BE2C (cell line): ENCODE data around the gene ATP13A1.
A peak's percentile ranks its signal among the peaks of the same experiment; 100 is the strongest.

Experiments
- DNase-seq: peaks from one replicate; pipeline ENCODE4 v3.0.0-alpha.2; 2020
- H3K27me3 ChIP-seq: fragments of 250-450 bp; sonication (Bioruptor Pico); 2 replicates; pipeline ENCODE4 v1.5.1; 2020; ENCODE audit warnings: mild to moderate bottlenecking
- H3K36me3 ChIP-seq: fragments of 250-450 bp; sonication (Bioruptor Pico); 2 replicates; pipeline ENCODE4 v1.5.1; 2020; ENCODE audit warnings: mild to moderate bottlenecking
- H3K4me1 ChIP-seq: fragments of 250-450 bp; sonication (Bioruptor Pico); 2 replicates; pipeline ENCODE4 v1.5.1; 2020
- H3K4me3 ChIP-seq: 2 replicates; pipeline ENCODE4 v1.5.1; 2011; ENCODE audit warnings: low read depth, low read length
- H3K9me3 ChIP-seq: fragments of 250-450 bp; sonication (Bioruptor Pico); 2 replicates; pipeline ENCODE4 v1.5.1; 2020
- CTCF ChIP-seq: IDR thresholded peaks from 2 replicates; pipeline ENCODE4 v1.5.1; 2012; ENCODE audit warnings: mild to moderate bottlenecking, low read depth, low read length

ATP13A1 gene

GRCh38 chr19:19642506-19643157 lies 20.8 kb downstream of the ATP13A1 start:
- no peaks in the 10 kb centered on the region for H3K4me1 ChIP-seq
- no peak for TF ChIP-seq CTCF
- DNase-seq: peak; percentile 65
- no peaks in the 10 kb centered on the region for H3K9me3 ChIP-seq
- H3K27me3 ChIP-seq: no peaks in the 10 kb centered on the region
- peak overlapping the region; percentile 84 for H3K4me3 ChIP-seq
- H3K36me3 ChIP-seq: peaks cover 15% of the 10 kb centered on the region

- Histone ChIP-seq H3K9me3 (no peaks in the 10 kb centered on the region), H3K4me1 (no peaks in the 10 kb centered on the region), H3K27me3 (no peaks in the 10 kb centered on the region), H3K36me3 (no peaks in the 10 kb centered on the region), H3K4me3 (no peak overlapping the region)
- no peak for TF ChIP-seq CTCF
- no peak for DNase-seq
These were observed 25.8 kb downstream of the ATP13A1 start for GRCh38 chr19:19637523-19638251.

- Histone ChIP-seq H3K27me3 (no peaks in the 10 kb centered on the region), H3K36me3 (no peaks in the 10 kb centered on the region), H3K4me1 (no peaks in the 10 kb centered on the region), H3K4me3 (no peak overlapping the region), H3K9me3 (no peaks in the 10 kb centered on the region)
- TF ChIP-seq CTCF: no peak
- DNase-seq: no peak
These were observed 26.3 kb downstream of the ATP13A1 start for GRCh38 chr19:19637186-19637522.

GRCh38 chr19:19636573-19637185 lies 26.8 kb downstream of the ATP13A1 start:
- TF ChIP-seq CTCF: no peak
- Histone ChIP-seq H3K36me3 (no peaks in the 10 kb centered on the region), H3K4me1 (no peaks in the 10 kb centered on the region), H3K9me3 (no peaks in the 10 kb centered on the region), H3K4me3 (no peak overlapping the region), H3K27me3 (no peaks in the 10 kb centered on the region)
- DNase-seq: no peak

GRCh38 chr19:19635313-19635702 lies 28.2 kb downstream of the ATP13A1 start:
- Histone ChIP-seq H3K4me3 (no peak overlapping the region), H3K4me1 (no peaks in the 10 kb centered on the region), H3K9me3 (no peaks in the 10 kb centered on the region), H3K27me3 (no peaks in the 10 kb centered on the region), H3K36me3 (no peaks in the 10 kb centered on the region)
- DNase-seq: no peak
- no peak for TF ChIP-seq CTCF
